ENCODE results near the gene MYLK2.

The MYLK2 gene

DNA sequence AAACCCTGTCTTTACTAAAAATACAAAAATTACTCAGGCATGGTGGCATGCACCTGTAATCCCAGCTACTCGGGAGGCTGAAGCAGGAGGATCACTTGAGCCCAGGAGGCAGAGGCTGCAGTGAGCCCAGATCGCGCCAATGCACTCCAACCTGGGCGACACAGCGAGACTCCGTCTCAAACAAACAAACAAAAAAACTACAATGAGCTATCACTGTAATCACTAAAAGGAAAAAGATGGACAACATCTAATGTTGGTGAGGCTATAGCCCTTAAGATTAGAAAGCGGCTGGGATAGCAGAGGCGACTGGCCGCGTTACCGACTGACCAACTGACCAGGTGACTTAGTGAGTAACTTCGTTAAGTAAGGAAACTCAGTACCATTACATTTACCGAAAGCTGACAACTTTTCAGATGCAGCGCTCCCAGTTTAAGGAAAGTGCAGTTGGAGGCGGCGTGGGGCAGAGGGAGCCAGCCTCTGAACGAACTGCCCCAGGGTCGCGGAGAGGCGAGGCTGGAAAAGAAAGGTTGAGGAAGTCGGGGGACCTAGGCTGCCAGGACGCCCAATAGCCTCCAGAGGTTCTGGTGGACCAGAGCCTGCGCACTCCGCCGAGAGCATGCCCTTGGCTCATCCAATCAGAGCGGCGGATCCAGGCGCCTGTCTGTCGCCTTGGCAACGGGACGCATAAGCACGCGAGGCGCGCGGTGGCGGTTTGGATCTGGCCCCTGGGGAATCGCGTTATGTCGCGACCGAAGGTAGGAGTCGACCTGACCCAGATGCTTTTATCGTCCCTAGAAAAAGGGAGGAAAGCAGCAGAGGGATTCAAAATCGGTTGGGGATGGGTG lies 60.2 kb downstream of the MYLK2 start:
- peak; percentile 64 for DNase-seq

- DNase-seq, result no peak
Observed at GRCh38 chr20:31881945-31882344, 62.8 kb downstream of the MYLK2 start.

DNA sequence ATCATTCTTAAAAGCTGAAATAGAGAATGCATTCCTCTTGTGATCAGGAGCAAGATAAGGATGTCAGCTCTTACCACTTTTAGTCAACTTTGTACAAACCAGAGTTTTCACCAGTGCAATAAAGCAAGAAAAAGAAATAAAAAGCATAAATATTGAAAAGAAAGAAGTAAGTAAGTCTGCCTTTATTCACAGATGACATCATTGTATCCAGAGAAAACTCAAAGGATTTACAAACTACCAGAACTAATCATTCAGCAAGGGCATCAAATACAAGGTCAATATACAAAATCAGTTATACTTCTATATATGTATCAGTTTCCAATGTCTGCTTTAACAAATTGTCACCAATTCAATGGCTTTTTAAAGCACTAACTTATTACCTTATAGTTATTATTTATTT lies 64.7 kb downstream of the MYLK2 start:
- DNase-seq, result no peak

Data from effector CD8-positive, alpha-beta T cell (primary cell).